Fibroblast of villous mesenchyme (primary cell): ENCODE data around the gene TWSG1. TPM values are rescaled to one million over a fixed set of nuclear protein-coding genes. Genes with fewer than 3 reads are reported as not detected.
A peak's percentile ranks its signal among the peaks of the same experiment; 100 is the strongest.

Source experiments
- DNase-seq: peaks from one replicate; pipeline ENCODE4 v3.0.0-alpha.2; 2010; ENCODE audit warnings: low read depth
- H3K4me3 ChIP-seq: 2 replicates; pipeline ENCODE4 v1.5.1; 2011; ENCODE audit warnings: low read depth, mild to moderate bottlenecking, low read length
- CTCF ChIP-seq: IDR thresholded peaks from 2 replicates; pipeline ENCODE4 v1.5.1; 2012; ENCODE audit warnings: low read depth, mild to moderate bottlenecking, low read length; ENCODE audit not compliant: insufficient read depth
- total RNA-seq: library from RNA; depleted of rRNA; stranded (reverse); fragments of >200 nt; gene quantifications from 2 replicates; pipeline ENCODE4 v1.2.3, GENCODE V29; 2012

The TWSG1 gene
- total RNA-seq, result 118 and 181 TPM in 2 replicates

- H3K4me3 ChIP-seq, result peak within 1 kb of the TSS; percentile 88
- peak; percentile 21 for TF ChIP-seq CTCF
- DNase-seq, result peak; percentile 97
Observed at GRCh38 chr18:9334329-9334972, at the start of gene TWSG1. TWSG1 (plus strand) TSS chr18:9334773; CDS start chr18:9337230, 2,457 bp downstream.

DNA sequence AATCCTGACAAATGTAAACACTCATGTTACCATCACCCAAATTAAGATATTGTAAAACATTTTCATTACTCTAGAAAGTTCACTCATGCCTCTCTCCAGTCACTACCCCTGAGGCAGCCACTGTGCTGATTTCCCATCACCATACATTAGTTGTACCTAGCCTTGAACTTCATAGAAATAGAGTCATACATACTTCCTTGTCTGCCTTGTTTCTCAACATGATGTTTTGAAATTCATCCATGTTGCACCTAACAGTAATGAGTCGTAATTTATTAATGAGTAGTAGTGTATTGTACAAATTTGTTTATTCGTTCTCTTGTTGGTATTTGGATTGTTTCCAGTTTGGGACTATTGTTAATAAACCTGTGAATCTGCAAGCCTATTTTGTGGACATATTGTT lies 49.0 kb upstream of the TWSG1 start:
- no peak for DNase-seq
- TF ChIP-seq CTCF, result no peak
- H3K4me3 ChIP-seq, result no peak overlapping the region

- no peak for TF ChIP-seq CTCF
- no peak overlapping the region for H3K4me3 ChIP-seq
- no peak for DNase-seq
Observed at GRCh38 chr18:9287036-9287435, 47.5 kb upstream of the TWSG1 start.

DNA sequence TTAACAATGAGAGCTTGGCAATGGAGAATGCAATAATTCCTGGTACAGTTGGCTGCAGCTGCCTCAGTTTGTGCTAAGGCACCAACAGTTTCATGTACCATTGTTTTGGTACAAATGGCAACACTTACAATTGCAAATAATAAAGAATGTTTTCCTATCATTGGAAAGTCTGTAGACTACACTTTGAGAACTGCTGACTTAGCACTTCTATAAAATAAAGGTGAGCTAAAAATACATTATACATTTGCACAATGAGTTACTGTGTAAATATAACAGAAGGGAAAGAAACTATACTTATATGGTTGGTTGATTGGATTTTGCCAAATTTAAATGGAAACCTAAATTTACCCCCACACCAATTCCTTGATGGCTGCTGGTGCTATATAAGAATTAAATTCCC lies 44.9 kb upstream of the TWSG1 start:
- H3K4me3 ChIP-seq, result no peak overlapping the region

DNA sequence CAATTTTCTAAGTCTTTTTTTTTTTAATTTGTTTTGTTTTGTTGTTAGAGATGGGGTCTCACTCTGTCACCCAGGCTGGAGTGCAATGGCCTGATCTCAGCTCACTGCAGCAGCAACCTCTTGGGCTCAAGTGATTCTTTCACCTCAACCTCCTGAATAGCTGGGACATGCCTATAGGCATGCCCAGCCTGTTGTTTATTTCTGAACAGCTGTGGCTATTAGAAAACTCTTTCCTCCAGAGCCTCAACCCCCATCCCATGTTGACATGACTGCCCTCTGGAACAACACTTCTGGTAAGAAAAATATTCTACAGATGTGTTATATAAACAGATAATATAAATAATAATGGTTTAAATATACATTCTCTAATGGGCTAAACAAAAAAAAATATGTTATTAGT lies 44.4 kb upstream of the TWSG1 start:
- peak; percentile 81 for DNase-seq
- H3K4me3 ChIP-seq, result no peak overlapping the region
- TF ChIP-seq CTCF, result no peak

More for the DNA sequence above, 44.9 kb upstream of the TWSG1 start:
- no peak for TF ChIP-seq CTCF
- DNase-seq, result no peak

DNA sequence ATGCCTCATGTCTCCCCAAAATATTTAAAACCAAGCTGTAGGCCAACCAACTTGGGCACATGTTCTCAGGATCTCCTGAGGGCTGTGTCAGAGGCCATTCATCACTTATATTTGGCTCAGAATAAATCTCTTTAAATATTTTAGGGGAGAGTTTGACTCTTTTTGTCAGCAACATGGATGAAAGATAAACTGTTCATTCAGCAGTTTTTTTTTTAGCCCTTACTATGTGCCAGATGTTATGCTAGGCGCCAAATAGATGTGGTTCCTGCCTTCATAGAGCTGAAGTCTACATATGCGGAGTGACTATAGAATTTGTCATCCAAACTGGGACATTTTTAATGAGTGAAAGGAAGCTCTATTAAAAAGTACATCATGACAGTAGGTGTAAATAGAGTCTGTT lies 42.5 kb upstream of the TWSG1 start:
- DNase-seq, result no peak
- H3K4me3 ChIP-seq, result no peak overlapping the region
- TF ChIP-seq CTCF, result no peak

DNA sequence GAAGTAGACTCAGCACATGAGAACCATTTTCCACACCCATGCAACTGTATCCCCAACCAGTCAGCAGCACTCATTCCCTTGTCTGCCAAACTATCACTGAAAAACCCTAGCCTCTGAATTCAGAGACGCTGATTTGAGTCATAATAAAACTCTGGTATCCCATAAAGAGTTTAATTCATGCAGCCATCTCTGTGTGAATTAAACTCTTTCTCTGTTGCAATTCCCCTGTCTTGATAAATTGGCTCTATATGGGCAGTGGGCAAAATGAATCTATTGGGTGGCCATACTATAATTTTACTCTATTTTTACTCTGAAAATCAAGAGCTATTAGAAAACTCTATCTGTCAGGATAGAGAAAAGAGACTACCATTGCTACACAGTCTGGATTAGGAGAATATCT lies 40.6 kb upstream of the TWSG1 start:
- no peak for DNase-seq
- TF ChIP-seq CTCF, result no peak
- no peak overlapping the region for H3K4me3 ChIP-seq
